ENCODE results near the gene HIVEP1.
"Not testable (repeated sequence)": the region's sequence is repeated elsewhere in the genome, so short reads cannot be mapped to it uniquely, and the experiment has no call there.

HIVEP1 gene

GRCh38 chr6:12129523-12129922 is 117.4 kb downstream of the HIVEP1 start:
- no peak for DNase-seq

GRCh38 chr6:12132351-12133222 is 120.5 kb downstream of the HIVEP1 start:
- no peak for DNase-seq

GRCh38 chr6:12134581-12134980 is 122.5 kb downstream of the HIVEP1 start:
- no peak for DNase-seq

GRCh38 chr6:12134991-12135390 is 122.9 kb downstream of the HIVEP1 start:
- DNase-seq, result no peak

GRCh38 chr6:12136905-12137304 is 124.8 kb downstream of the HIVEP1 start:
- no peak for DNase-seq

- DNase-seq, result no peak
These were observed 125.4 kb downstream of the HIVEP1 start for GRCh38 chr6:12137480-12137879.

GRCh38 chr6:12138381-12138780 is 126.3 kb downstream of the HIVEP1 start:
- DNase-seq, result no peak

- DNase-seq, result no peak
These were observed 126.8 kb downstream of the HIVEP1 start for GRCh38 chr6:12138936-12139335.

GRCh38 chr6:12147557-12148316 is 135.6 kb downstream of the HIVEP1 start:
- no peak for DNase-seq

- DNase-seq, result no peak
These were observed 136.2 kb downstream of the HIVEP1 start for GRCh38 chr6:12148317-12148801.

- DNase-seq, result no peak
These were observed 136.7 kb downstream of the HIVEP1 start for GRCh38 chr6:12148841-12149240.

GRCh38 chr6:12149944-12150510 is 137.9 kb downstream of the HIVEP1 start:
- no peak for DNase-seq

GRCh38 chr6:12150812-12151432 is 138.8 kb downstream of the HIVEP1 start:
- no peak for DNase-seq

- DNase-seq, result no peak
These were observed 139.3 kb downstream of the HIVEP1 start for GRCh38 chr6:12151433-12151820.

- DNase-seq, result no peak
These were observed 140.2 kb downstream of the HIVEP1 start for GRCh38 chr6:12152023-12152970.

- not testable (repeated sequence) for DNase-seq
These were observed 143.7 kb downstream of the HIVEP1 start for GRCh38 chr6:12155769-12156168.

GRCh38 chr6:12158686-12159415 is 146.7 kb downstream of the HIVEP1 start:
- no peak for DNase-seq

GRCh38 chr6:12160326-12160725 is 148.2 kb downstream of the HIVEP1 start:
- DNase-seq, result no peak

- no peak for DNase-seq
These were observed 150.1 kb downstream of the HIVEP1 start for GRCh38 chr6:12162213-12162612.

- DNase-seq, result no peak
These were observed 151.0 kb downstream of the HIVEP1 start for GRCh38 chr6:12163149-12163548.
